ENCODE measurements around the gene AKAP8. TPM values are rescaled to one million over a fixed set of nuclear protein-coding genes. Genes with fewer than 3 reads are reported as not detected.
"Not testable (repeated sequence)": the region's sequence is repeated elsewhere in the genome, so short reads cannot be mapped to it uniquely, and the experiment has no call there.

The AKAP8 gene
- total RNA-seq, 1 donor from 2014 or later, result 79.0 TPM

DNA sequence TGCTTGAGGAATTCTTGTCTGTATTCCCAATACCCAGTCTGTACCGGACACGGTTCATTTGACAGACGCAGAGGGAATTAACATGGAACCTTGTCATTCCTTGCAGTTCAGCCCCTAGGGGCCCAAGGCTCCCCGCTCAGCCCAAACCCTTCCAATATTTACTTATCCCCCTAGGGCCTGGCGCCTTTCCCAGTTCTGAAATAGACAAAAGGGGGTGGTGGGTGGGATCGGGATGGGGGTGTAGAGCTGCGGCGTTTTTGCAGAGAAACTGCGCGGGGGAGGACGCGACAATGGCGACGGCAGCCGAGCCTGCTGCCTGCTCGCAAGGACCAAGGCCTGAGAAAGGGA lies 38.6 kb upstream of the AKAP8 start:
- Mint-ChIP-seq H3K9me3 (no peaks in the 10 kb centered on the region), H3K27me3 (no peaks in the 10 kb centered on the region), H3K4me1 (peaks cover 48% of the 10 kb centered on the region), H3K4me3 (peak overlapping the region; percentile 99), H3K36me3 (ENCODE audit: low read depth) (peaks cover 43% of the 10 kb centered on the region), H3K27ac (peak overlapping the region; percentile 99)
- intact Hi-C loops (cut with micrococcal nuclease), result loop anchor here (2.0 kb wide), 1 partner anchor 85 kb away; the partner anchor contains the start of gene BRD4
- POLR2A ChIA-PET, result interaction anchor here (0.8 to 3.5 kb wide), 16 partner anchors 9 to 293 kb away, joined by 3 to 82 read pairs (median 4); partner anchors contain the start of genes AKAP8 and BRD4
- DNase-seq, result no peak
- CTCF ChIA-PET, result interaction anchor here (1.0 to 7.0 kb wide), 11 partner anchors 8 to 155 kb away, joined by 4 to 87 read pairs (median 5); partner anchors contain the start of gene AKAP8
- TF ChIP-seq, protein P1, sequence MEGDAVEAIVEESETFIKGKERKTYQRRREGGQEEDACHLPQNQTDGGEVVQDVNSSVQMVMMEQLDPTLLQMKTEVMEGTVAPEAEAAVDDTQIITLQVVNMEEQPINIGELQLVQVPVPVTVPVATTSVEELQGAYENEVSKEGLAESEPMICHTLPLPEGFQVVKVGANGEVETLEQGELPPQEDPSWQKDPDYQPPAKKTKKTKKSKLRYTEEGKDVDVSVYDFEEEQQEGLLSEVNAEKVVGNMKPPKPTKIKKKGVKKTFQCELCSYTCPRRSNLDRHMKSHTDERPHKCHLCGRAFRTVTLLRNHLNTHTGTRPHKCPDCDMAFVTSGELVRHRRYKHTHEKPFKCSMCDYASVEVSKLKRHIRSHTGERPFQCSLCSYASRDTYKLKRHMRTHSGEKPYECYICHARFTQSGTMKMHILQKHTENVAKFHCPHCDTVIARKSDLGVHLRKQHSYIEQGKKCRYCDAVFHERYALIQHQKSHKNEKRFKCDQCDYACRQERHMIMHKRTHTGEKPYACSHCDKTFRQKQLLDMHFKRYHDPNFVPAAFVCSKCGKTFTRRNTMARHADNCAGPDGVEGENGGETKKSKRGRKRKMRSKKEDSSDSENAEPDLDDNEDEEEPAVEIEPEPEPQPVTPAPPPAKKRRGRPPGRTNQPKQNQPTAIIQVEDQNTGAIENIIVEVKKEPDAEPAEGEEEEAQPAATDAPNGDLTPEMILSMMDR (IDR thresholded peaks at IDR 0.05), result no peak
- no peak for ATAC-seq (ENCODE audit: low read depth)

DNA sequence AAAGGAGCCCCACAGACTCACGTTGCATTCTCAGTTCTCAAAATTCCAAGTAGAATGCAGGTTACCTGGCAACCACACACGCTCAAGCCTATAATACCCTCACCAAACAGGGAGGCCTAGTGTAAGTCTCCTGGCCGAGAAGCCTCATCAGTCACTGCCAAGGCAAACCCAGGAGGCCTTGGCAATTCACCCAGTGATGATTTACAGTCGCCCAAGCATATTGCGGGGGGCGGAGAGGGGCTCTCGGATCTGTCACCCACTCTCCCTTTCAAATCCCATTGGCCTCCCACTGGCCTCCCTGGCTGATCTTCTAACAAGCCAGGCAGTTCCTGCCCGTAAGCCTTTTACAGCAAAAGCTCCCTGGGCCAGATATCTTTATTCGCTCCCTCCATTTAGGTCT lies 38.1 kb upstream of the AKAP8 start:
- Mint-ChIP-seq H3K27me3 (no peaks in the 10 kb centered on the region), H3K4me3 (peak overlapping the region; percentile 99), H3K36me3 (ENCODE audit: low read depth) (peaks cover 41% of the 10 kb centered on the region), H3K9me3 (no peaks in the 10 kb centered on the region), H3K27ac (peak overlapping the region; percentile 99), H3K4me1 (peaks cover 53% of the 10 kb centered on the region)
- POLR2A ChIA-PET, result interaction anchor here (1.0 to 3.5 kb wide), 4 partner anchors 10 to 292 kb away, joined by 3 to 82 read pairs (median 28); partner anchors contain the start of gene AKAP8
- CTCF ChIA-PET, result interaction anchor here (1.0 to 7.0 kb wide), 2 partner anchors 138 to 154 kb away, joined by 5 to 87 read pairs; no protein-coding TSS in a partner anchor
- TF ChIP-seq, protein P1 (IDR thresholded peaks at IDR 0.05), result no peak
- ATAC-seq (ENCODE audit: low read depth) (no peak), DNase-seq (no peak)
- intact Hi-C loops (cut with micrococcal nuclease), result loop anchor here (2.0 kb wide), 1 partner anchor 85 kb away; the partner anchor contains the start of gene BRD4

DNA sequence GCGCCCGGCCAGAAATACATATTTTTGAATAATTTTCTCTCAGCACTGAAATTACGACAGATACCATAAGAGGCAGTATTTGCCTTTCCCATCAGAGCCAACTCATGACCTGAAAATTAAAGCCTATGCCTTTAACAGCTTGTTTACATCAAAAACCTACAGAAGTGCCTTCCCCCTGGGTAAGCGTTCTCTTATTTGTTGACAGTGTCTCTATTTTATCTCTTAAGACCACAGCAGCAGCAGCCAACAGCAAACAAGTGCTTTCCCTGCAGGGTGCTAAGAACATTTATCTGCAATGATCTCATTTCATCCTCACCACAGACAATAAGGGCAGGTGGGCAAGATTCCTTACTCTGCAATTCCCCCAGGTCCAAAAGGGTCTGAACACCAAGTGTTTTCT lies 33.2 kb upstream of the AKAP8 start:
- TF ChIP-seq, protein P1 (IDR thresholded peaks at IDR 0.05), result no peak
- no peaks in the 10 kb centered on the region for H3K9me3 Mint-ChIP-seq
- intact Hi-C loops (cut with micrococcal nuclease), result no loop called here
- CTCF ChIA-PET, result no interaction called here
- H3K4me1 Mint-ChIP-seq, result peaks cover 51% of the 10 kb centered on the region
- H3K4me3 Mint-ChIP-seq, result no peak overlapping the region
- no peak for ATAC-seq (ENCODE audit: low read depth)
- peaks cover 41% of the 10 kb centered on the region for H3K36me3 Mint-ChIP-seq (ENCODE audit: low read depth)
- POLR2A ChIA-PET, result no interaction called here
- H3K27ac Mint-ChIP-seq, result no peak overlapping the region
- no peaks in the 10 kb centered on the region for H3K27me3 Mint-ChIP-seq
- no peak for DNase-seq

DNA sequence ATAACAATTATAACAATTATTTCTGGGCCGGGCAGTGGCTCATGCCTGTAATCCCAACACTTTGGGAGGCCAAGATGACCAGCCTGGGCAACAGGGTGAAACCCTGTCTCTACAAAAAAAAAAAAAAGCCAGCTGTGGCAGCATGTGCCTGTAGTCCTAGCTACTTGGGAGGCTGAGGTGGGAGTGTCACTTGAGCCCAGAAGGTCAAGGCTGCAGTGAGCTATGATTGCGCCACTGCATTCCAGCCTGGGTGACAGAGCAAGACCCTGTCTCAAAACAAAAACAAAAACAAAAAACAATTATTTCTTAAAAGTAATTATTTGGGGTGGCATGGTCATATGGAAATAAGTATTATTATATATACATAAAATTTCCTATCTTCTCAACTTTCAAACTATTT lies 31.8 kb upstream of the AKAP8 start:
- H3K9me3 Mint-ChIP-seq; POLR2A ChIA-PET; H3K27me3 Mint-ChIP-seq; intact Hi-C loops (cut with micrococcal nuclease); DNase-seq; H3K27ac Mint-ChIP-seq; CTCF ChIA-PET; ATAC-seq (ENCODE audit: low read depth); H3K4me3 Mint-ChIP-seq: not testable (repeated sequence)
- Mint-ChIP-seq H3K4me1 (peaks cover 46% of the 10 kb centered on the region), H3K36me3 (ENCODE audit: low read depth) (peaks cover 50% of the 10 kb centered on the region)

DNA sequence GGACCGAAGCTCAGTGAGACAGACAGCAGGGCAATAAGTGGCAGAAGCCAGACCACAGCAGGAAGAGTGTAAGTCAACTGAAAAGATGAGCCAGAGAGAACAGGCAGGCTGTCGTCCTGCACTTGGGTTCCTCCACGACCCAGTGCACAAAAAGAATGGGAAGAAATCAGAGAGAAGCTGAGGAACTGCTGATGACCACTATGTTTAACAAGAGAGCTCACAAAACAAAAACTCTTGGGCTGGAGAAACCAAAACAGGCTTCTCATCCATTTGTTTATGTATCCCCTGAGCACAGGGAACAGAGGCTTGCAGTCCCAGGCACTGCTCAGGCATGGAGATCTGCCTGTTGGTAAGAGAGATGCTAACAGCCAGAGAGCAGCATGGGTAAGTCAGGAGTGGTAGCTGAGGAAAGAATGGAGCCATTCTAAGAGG lies 25.2 kb upstream of the AKAP8 start:
- CTCF ChIA-PET, result no interaction called here
- intact Hi-C loops (cut with micrococcal nuclease), result no loop called here
- no peak for ATAC-seq (ENCODE audit: low read depth)

More for the DNA sequence above, 25.2 kb upstream of the AKAP8 start:
- no peak for DNase-seq
- Mint-ChIP-seq H3K4me3 (peak overlapping the region; percentile 59), H3K27ac (peak overlapping the region; percentile 74), H3K27me3 (no peaks in the 10 kb centered on the region), H3K9me3 (no peaks in the 10 kb centered on the region), H3K4me1 (peaks cover 43% of the 10 kb centered on the region), H3K36me3 (ENCODE audit: low read depth) (peaks cover 76% of the 10 kb centered on the region)
- POLR2A ChIA-PET, result interaction anchor here (1.4 kb wide), 1 partner anchor 25 kb away, joined by 5 read pairs; the partner anchor contains the start of gene AKAP8
- TF ChIP-seq, protein P1 (IDR thresholded peaks at IDR 0.05), result no peak
